Measurements from ENCODE around the gene NDNF. TPM values are rescaled to one million over a fixed set of nuclear protein-coding genes. Genes with fewer than 3 reads are reported as not detected.

The NDNF gene
- polyA plus RNA-seq, 3 donors, result not detected

- intact Hi-C loops (cut with micrococcal nuclease), result no loop called here
- H3K4me1 ChIP-seq (ENCODE audit: control insufficient read depth in 1 of 2, insufficient read depth in 2 of 2, low read length in 2 of 2), result peaks cover 14 to 22% of the 10 kb centered on the region in 2 donors
- peak overlapping the region; percentile 29 for H3K4me2 ChIP-seq (replicated peaks; ENCODE audit: extremely low read depth, low read length, poor library complexity, severe bottlenecking)
- no peak overlapping the region for H3K9ac ChIP-seq (ENCODE audit: insufficient read depth, low read length, poor library complexity, severe bottlenecking)
- Mint-ChIP-seq H3K27me3 (ENCODE audit: low read depth in 3 of 3) (peaks cover 22 to 31% (median 25%) of the 10 kb centered on the region in 3 donors), H3K4me3 (peak overlapping the region in 1 of 2 donors; percentile 37), H3K27ac (no peak overlapping the region), H3K9me3 (peaks cover 0 to 9% (median 0%) of the 10 kb centered on the region in 7 donors), H3K4me1 (peaks cover 25% of the 10 kb centered on the region), H3K36me3 (peaks cover 0 to 5% of the 10 kb centered on the region in 2 donors)
- H2AFZ ChIP-seq (ENCODE audit: insufficient read depth, low read depth, low read length, poor library complexity, severe bottlenecking), result no peak overlapping the region
- H4K20me1 ChIP-seq (ENCODE audit: insufficient read depth, low read length), result no peaks in the 10 kb centered on the region
- H3K36me3 ChIP-seq (replicated peaks in 1 of 2; ENCODE audit: control insufficient read depth in 1 of 2, insufficient read depth in 2 of 2, low read length in 2 of 2), result no peaks in the 10 kb centered on the region
- H3K27ac ChIP-seq (ENCODE audit: low read depth in 1 of 2, low read length in 2 of 2), result no peak overlapping the region
- H3K27me3 ChIP-seq (ENCODE audit: control insufficient read depth in 2 of 2, insufficient read depth in 2 of 2, low read length in 2 of 2), result peaks cover 19 to 39% of the 10 kb centered on the region in 2 donors
- H3K4me3 ChIP-seq (replicated peaks in 1 of 3; ENCODE audit: low read depth in 2 of 3, low read length in 3 of 3), result no peak overlapping the region
- H3K9me3 ChIP-seq (replicated peaks in 1 of 2; ENCODE audit: control insufficient read depth in 1 of 2, insufficient read depth in 1 of 2, low read length in 2 of 2), result no peaks in the 10 kb centered on the region
- 93% methylated on average over 3 of the region's 5 CpGs for WGBS (ENCODE audit: insufficient coverage)
- no peaks in the 10 kb centered on the region for H3K79me2 ChIP-seq (ENCODE audit: insufficient read depth, low read length)
- TF ChIP-seq, protein P1, sequence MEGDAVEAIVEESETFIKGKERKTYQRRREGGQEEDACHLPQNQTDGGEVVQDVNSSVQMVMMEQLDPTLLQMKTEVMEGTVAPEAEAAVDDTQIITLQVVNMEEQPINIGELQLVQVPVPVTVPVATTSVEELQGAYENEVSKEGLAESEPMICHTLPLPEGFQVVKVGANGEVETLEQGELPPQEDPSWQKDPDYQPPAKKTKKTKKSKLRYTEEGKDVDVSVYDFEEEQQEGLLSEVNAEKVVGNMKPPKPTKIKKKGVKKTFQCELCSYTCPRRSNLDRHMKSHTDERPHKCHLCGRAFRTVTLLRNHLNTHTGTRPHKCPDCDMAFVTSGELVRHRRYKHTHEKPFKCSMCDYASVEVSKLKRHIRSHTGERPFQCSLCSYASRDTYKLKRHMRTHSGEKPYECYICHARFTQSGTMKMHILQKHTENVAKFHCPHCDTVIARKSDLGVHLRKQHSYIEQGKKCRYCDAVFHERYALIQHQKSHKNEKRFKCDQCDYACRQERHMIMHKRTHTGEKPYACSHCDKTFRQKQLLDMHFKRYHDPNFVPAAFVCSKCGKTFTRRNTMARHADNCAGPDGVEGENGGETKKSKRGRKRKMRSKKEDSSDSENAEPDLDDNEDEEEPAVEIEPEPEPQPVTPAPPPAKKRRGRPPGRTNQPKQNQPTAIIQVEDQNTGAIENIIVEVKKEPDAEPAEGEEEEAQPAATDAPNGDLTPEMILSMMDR (IDR thresholded peaks at IDR 0.05), result no peak
- DNase-seq, result no peak
These were observed 5.2 kb upstream of the NDNF start for GRCh38 chr4:121077496-121077895.

DNA sequence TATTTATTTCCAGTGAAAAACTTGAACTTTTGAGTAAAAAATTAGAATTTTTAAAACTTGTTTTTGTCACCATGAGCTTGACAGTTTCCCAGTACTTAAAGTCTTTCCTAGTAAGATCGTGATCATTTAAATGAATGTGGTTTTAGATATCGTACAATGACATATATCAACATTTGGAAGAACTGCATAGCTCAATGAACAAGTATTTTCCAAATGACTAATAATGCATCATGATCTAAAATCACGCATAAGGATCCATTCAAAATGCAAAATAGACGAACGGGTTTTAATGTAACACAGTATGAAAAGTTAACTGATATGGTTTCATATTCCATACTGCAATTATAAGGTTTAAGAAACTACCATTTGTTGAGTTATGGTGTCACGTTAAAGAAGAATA lies 4.1 kb upstream of the NDNF start:
- H2AFZ ChIP-seq (ENCODE audit: insufficient read depth, low read depth, low read length, poor library complexity, severe bottlenecking), result no peak overlapping the region
- no peak overlapping the region for H3K4me3 ChIP-seq (replicated peaks in 1 of 3; ENCODE audit: low read depth in 2 of 3, low read length in 3 of 3)
- peaks cover 0 to 16% (median 6%) of the 10 kb centered on the region in 7 donors for H3K9me3 Mint-ChIP-seq
- peaks cover 29% of the 10 kb centered on the region for H3K4me1 Mint-ChIP-seq
- H3K79me2 ChIP-seq (ENCODE audit: insufficient read depth, low read length), result no peaks in the 10 kb centered on the region
- no peak overlapping the region for H3K27ac ChIP-seq (ENCODE audit: low read depth in 1 of 2, low read length in 2 of 2)
- TF ChIP-seq, protein P1 (IDR thresholded peaks at IDR 0.05), result no peak
- DNase-seq, result no peak
- H3K4me2 ChIP-seq (replicated peaks; ENCODE audit: extremely low read depth, low read length, poor library complexity, severe bottlenecking), result no peak overlapping the region
- intact Hi-C loops (cut with micrococcal nuclease), result no loop called here
- WGBS (ENCODE audit: insufficient coverage), result no CpG with 5 or more reads among the region's 6 CpGs
- peaks cover 6 to 7% of the 10 kb centered on the region in 2 donors for H3K36me3 Mint-ChIP-seq
- no peak overlapping the region for H3K4me3 Mint-ChIP-seq
- H4K20me1 ChIP-seq (ENCODE audit: insufficient read depth, low read length), result no peaks in the 10 kb centered on the region
- H3K27ac Mint-ChIP-seq, result no peak overlapping the region
- H3K27me3 Mint-ChIP-seq (ENCODE audit: low read depth in 3 of 3), result peaks cover 30 to 39% (median 33%) of the 10 kb centered on the region in 3 donors
- H3K27me3 ChIP-seq (ENCODE audit: control insufficient read depth in 2 of 2, insufficient read depth in 2 of 2, low read length in 2 of 2), result peaks cover 24 to 46% of the 10 kb centered on the region in 2 donors
- no peak overlapping the region for H3K9ac ChIP-seq (ENCODE audit: insufficient read depth, low read length, poor library complexity, severe bottlenecking)
- H3K4me1 ChIP-seq (ENCODE audit: control insufficient read depth in 1 of 2, insufficient read depth in 2 of 2, low read length in 2 of 2), result peaks cover 21 to 31% of the 10 kb centered on the region in 2 donors
- H3K9me3 ChIP-seq (replicated peaks in 1 of 2; ENCODE audit: control insufficient read depth in 1 of 2, insufficient read depth in 1 of 2, low read length in 2 of 2), result no peaks in the 10 kb centered on the region
- no peaks in the 10 kb centered on the region for H3K36me3 ChIP-seq (replicated peaks in 1 of 2; ENCODE audit: control insufficient read depth in 1 of 2, insufficient read depth in 2 of 2, low read length in 2 of 2)
